ENCODE data around the gene COL16A1. TPM values are rescaled to one million over a fixed set of nuclear protein-coding genes. Genes with fewer than 3 reads are reported as not detected.

Gene COL16A1
- total RNA-seq, 1 experiment from 2014 or later: 0.50 TPM

- H3K9me3 ChIP-seq: no peaks in the 10 kb centered on the region
- no peak for DNase-seq
- Mint-ChIP-seq H3K27me3 (ENCODE audit: insufficient read depth, unreplicated experiment) (no peaks in the 10 kb centered on the region), H3K36me3 (ENCODE audit: insufficient read depth, unreplicated experiment) (peaks cover 11% of the 10 kb centered on the region), H3K9me3 (ENCODE audit: unreplicated experiment) (no peaks in the 10 kb centered on the region), H3K4me3 (ENCODE audit: unreplicated experiment) (no peak overlapping the region), H3K4me1 (ENCODE audit: low read depth, unreplicated experiment) (no peaks in the 10 kb centered on the region), H3K27ac (ENCODE audit: unreplicated experiment) (no peak overlapping the region)
- no peak overlapping the region for H3K4me3 ChIP-seq (ENCODE audit: low read depth, low read length)
- BruUV-seq (replicated peaks): no TSS peak
- CTCF ChIA-PET: no interaction called here
- intact Hi-C loops (cut with micrococcal nuclease; ENCODE audit: unreplicated experiment): no loop called here
- H3K36me3 ChIP-seq (ENCODE audit: control insufficient read depth, insufficient read depth, low read length): no peaks in the 10 kb centered on the region
- no peaks in the 10 kb centered on the region for H3K4me1 ChIP-seq
- no peaks in the 10 kb centered on the region for H3K27me3 ChIP-seq (replicated peaks; ENCODE audit: control insufficient read depth, insufficient read depth, low read length)
- TF ChIP-seq, protein P1, sequence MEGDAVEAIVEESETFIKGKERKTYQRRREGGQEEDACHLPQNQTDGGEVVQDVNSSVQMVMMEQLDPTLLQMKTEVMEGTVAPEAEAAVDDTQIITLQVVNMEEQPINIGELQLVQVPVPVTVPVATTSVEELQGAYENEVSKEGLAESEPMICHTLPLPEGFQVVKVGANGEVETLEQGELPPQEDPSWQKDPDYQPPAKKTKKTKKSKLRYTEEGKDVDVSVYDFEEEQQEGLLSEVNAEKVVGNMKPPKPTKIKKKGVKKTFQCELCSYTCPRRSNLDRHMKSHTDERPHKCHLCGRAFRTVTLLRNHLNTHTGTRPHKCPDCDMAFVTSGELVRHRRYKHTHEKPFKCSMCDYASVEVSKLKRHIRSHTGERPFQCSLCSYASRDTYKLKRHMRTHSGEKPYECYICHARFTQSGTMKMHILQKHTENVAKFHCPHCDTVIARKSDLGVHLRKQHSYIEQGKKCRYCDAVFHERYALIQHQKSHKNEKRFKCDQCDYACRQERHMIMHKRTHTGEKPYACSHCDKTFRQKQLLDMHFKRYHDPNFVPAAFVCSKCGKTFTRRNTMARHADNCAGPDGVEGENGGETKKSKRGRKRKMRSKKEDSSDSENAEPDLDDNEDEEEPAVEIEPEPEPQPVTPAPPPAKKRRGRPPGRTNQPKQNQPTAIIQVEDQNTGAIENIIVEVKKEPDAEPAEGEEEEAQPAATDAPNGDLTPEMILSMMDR (IDR thresholded peaks at IDR 0.05; ENCODE audit: insufficient read depth in 1 of 2, low read depth in 1 of 2, low read length in 1 of 2, severe bottlenecking in 1 of 2, unreplicated experiment in 1 of 2): no peak
- POLR2A ChIA-PET: no interaction called here
Observed at GRCh38 chr1:31640179-31640578, 63.6 kb downstream of the COL16A1 start.

DNA sequence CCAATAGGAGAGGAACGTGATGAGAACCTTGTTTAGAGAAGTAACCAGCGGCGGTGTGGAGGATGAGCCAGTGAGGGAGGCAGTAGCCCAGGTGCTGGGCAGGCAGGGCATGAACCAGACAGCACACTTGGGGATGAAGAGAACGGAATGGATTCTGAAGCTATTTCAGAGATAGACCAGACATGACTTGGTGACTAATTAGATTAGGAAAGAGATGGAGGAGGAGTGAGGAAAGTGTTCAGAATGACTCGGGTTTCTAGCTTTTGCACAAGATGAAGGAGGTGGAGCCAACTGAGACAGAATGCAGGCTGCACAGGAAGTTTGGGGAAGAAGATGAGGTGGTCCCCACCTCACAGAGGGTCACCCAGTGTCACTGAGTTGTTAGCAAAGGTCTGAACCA is 64.3 kb downstream of the COL16A1 start:
- Mint-ChIP-seq H3K9me3 (ENCODE audit: unreplicated experiment) (no peaks in the 10 kb centered on the region), H3K27me3 (ENCODE audit: insufficient read depth, unreplicated experiment) (no peaks in the 10 kb centered on the region), H3K4me3 (ENCODE audit: unreplicated experiment) (no peak overlapping the region), H3K27ac (ENCODE audit: unreplicated experiment) (no peak overlapping the region), H3K4me1 (ENCODE audit: low read depth, unreplicated experiment) (no peaks in the 10 kb centered on the region), H3K36me3 (ENCODE audit: insufficient read depth, unreplicated experiment) (peaks cover 5% of the 10 kb centered on the region)
- ChIA-PET CTCF (no interaction called here), POLR2A (no interaction called here)
- Histone ChIP-seq H3K36me3 (ENCODE audit: control insufficient read depth, insufficient read depth, low read length) (no peaks in the 10 kb centered on the region), H3K9me3 (no peaks in the 10 kb centered on the region), H3K4me3 (ENCODE audit: low read depth, low read length) (no peak overlapping the region), H3K4me1 (no peaks in the 10 kb centered on the region), H3K27me3 (replicated peaks; ENCODE audit: control insufficient read depth, insufficient read depth, low read length) (no peaks in the 10 kb centered on the region)
- intact Hi-C loops (cut with micrococcal nuclease; ENCODE audit: unreplicated experiment): no loop called here
- TF ChIP-seq, protein P1 (IDR thresholded peaks at IDR 0.05; ENCODE audit: insufficient read depth in 1 of 2, low read depth in 1 of 2, low read length in 1 of 2, severe bottlenecking in 1 of 2, unreplicated experiment in 1 of 2): no peak
- no TSS peak for BruUV-seq (replicated peaks)
- no peak for DNase-seq

- Mint-ChIP-seq H3K36me3 (ENCODE audit: insufficient read depth, unreplicated experiment) (no peaks in the 10 kb centered on the region), H3K4me3 (ENCODE audit: unreplicated experiment) (no peak overlapping the region), H3K27ac (ENCODE audit: unreplicated experiment) (no peak overlapping the region), H3K9me3 (ENCODE audit: unreplicated experiment) (no peaks in the 10 kb centered on the region), H3K4me1 (ENCODE audit: low read depth, unreplicated experiment) (no peaks in the 10 kb centered on the region), H3K27me3 (ENCODE audit: insufficient read depth, unreplicated experiment) (no peaks in the 10 kb centered on the region)
- POLR2A ChIA-PET: no interaction called here
- Histone ChIP-seq H3K4me1 (no peaks in the 10 kb centered on the region), H3K4me3 (ENCODE audit: low read depth, low read length) (no peak overlapping the region), H3K27me3 (replicated peaks; ENCODE audit: control insufficient read depth, insufficient read depth, low read length) (no peaks in the 10 kb centered on the region), H3K36me3 (ENCODE audit: control insufficient read depth, insufficient read depth, low read length) (no peaks in the 10 kb centered on the region), H3K9me3 (no peaks in the 10 kb centered on the region)
- TF ChIP-seq, protein P1 (IDR thresholded peaks at IDR 0.05; ENCODE audit: insufficient read depth in 1 of 2, low read depth in 1 of 2, low read length in 1 of 2, severe bottlenecking in 1 of 2, unreplicated experiment in 1 of 2): no peak
- intact Hi-C loops (cut with micrococcal nuclease; ENCODE audit: unreplicated experiment): no loop called here
- CTCF ChIA-PET: interaction anchor here (0.7 to 0.8 kb wide), 2 partner anchors 408 to 714 kb away, joined by 3 to 5 read pairs; no protein-coding TSS in a partner anchor
- BruUV-seq (replicated peaks): no TSS peak
- DNase-seq: no peak
Observed at GRCh38 chr1:31637915-31638673, 65.7 kb downstream of the COL16A1 start.

Measured in Caco-2 (cell line).